MM.1S (cell line): ENCODE measurements around the gene PCDHGA10.
"Not testable (repeated sequence)": the region's sequence is repeated elsewhere in the genome, so short reads cannot be mapped to it uniquely, and the experiment has no call there.

Source experiments
- DNase-seq: peaks from one replicate; pipeline ENCODE4 v3.0.0-alpha.2; 2015
- H2AFZ ChIP-seq: fragments of 300-600 bp; sonication (generic); 2 replicates; pipeline ENCODE4 v1.6.0; 2016; ENCODE audit warnings: antibody characterized with exemption, low read length
- H3F3A ChIP-seq: fragments of 300-600 bp; sonication (generic); 2 replicates; pipeline ENCODE4 v1.6.1; 2016; ENCODE audit warnings: mild to moderate bottlenecking, antibody characterized with exemption, low read length, moderate library complexity, mixed read lengths; ENCODE audit not compliant: insufficient read depth
- H3K27ac ChIP-seq: fragments of 300-600 bp; sonication (generic); 2 replicates; pipeline ENCODE4 v1.5.1; 2016; ENCODE audit warnings: mild to moderate bottlenecking, low read length
- H3K27me3 ChIP-seq: fragments of 300-600 bp; sonication (generic); replicated peaks from 2 replicates; pipeline ENCODE4 v1.6.0; 2016; ENCODE audit warnings: low read length; ENCODE audit not compliant: insufficient read depth
- H3K36me3 ChIP-seq: fragments of 300-600 bp; sonication (generic); replicated peaks from 2 replicates; pipeline ENCODE4 v1.6.1; 2016; ENCODE audit warnings: mild to moderate bottlenecking, low read length, mixed read lengths; ENCODE audit not compliant: insufficient read depth
- H3K4me1 ChIP-seq: fragments of 300-600 bp; sonication (generic); 2 replicates; pipeline ENCODE4 v1.6.1; 2016; ENCODE audit warnings: low read length, mixed read lengths
- H3K4me2 ChIP-seq: fragments of 300-600 bp; sonication (generic); 2 replicates; pipeline ENCODE4 v1.6.0; 2016; ENCODE audit warnings: low read depth, low read length
- H3K4me3 ChIP-seq: fragments of 300-600 bp; sonication (generic); 2 replicates; pipeline ENCODE4 v1.5.1; 2016; ENCODE audit warnings: low read length, mixed read lengths
- H3K79me2 ChIP-seq: fragments of 300-600 bp; sonication (generic); 2 replicates; pipeline ENCODE4 v1.6.1; 2016; ENCODE audit warnings: mixed run types, low read length, mixed read lengths
- H3K9ac ChIP-seq: fragments of 300-600 bp; sonication (generic); 2 replicates; pipeline ENCODE4 v1.6.1; 2016; ENCODE audit warnings: low read length, mixed read lengths
- H3K9me2 ChIP-seq: fragments of 300-600 bp; sonication (generic); replicated peaks from 2 replicates; pipeline ENCODE4 v1.6.1; 2016; ENCODE audit warnings: mild to moderate bottlenecking, low read length, mixed read lengths; ENCODE audit not compliant: insufficient read depth
- H3K9me3 ChIP-seq: fragments of 300-600 bp; sonication (generic); replicated peaks from 2 replicates; pipeline ENCODE4 v1.6.1; 2016; ENCODE audit warnings: mild to moderate bottlenecking, low read length, mixed read lengths; ENCODE audit not compliant: insufficient read depth
- H4K20me1 ChIP-seq: fragments of 300-600 bp; sonication (generic); 2 replicates; pipeline ENCODE4 v1.6.1; 2016; ENCODE audit warnings: mild to moderate bottlenecking, low read length, moderate library complexity, mixed read lengths; ENCODE audit not compliant: insufficient read depth
- EZH2 ChIP-seq: fragments of 300-600 bp; sonication (generic); optimal IDR thresholded peaks from 2 replicates; pipeline ENCODE3; 2017; ENCODE audit warnings: low read depth, mild to moderate bottlenecking, antibody characterized with exemption, low read length, mixed read lengths
- EZH2phosphoT487 ChIP-seq: fragments of 300-600 bp; sonication (generic); IDR thresholded peaks from 2 replicates; pipeline ENCODE4 v1.6.1; 2018; ENCODE audit warnings: antibody characterized with exemption, low read length
- TF ChIP-seq, protein P1 (sequence below): fragments of 300-600 bp; sonication (generic); IDR thresholded peaks from 2 replicates; pipeline ENCODE4 v1.5.1; 2016; ENCODE audit warnings: antibody characterized with exemption, low read length, mixed read lengths

PCDHGA10 gene

DNA sequence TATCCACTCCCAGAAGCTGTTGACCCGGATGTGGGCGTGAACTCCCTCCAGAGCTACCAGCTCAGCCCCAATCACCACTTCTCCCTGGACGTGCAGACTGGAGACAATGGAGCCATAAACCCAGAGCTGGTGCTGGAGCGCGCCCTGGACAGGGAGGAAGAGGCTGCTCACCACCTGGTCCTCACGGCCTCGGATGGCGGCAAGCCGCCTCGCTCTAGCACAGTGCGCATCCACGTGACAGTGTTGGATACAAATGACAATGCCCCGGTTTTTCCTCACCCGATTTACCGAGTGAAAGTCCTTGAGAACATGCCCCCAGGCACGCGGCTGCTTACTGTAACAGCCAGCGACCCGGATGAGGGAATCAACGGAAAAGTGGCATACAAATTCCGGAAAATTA is 19.5 kb upstream of the PCDHGA10 start:
- Histone ChIP-seq H3K9ac (no peak overlapping the region), H3K27me3 (0 out of 2 replicates have a peak, but pooled peaks cover 5% of the 10 kb centered on the region), H3K9me3 (no peaks in the 10 kb centered on the region), H3K36me3 (no peaks in the 10 kb centered on the region), H3K4me1 (no peaks in the 10 kb centered on the region), H4K20me1 (no peaks in the 10 kb centered on the region), H3F3A (no peaks in the 10 kb centered on the region), H3K4me3 (no peak overlapping the region), H2AFZ (no peak overlapping the region), H3K79me2 (no peaks in the 10 kb centered on the region), H3K9me2 (no peaks in the 10 kb centered on the region), H3K27ac (no peak overlapping the region), H3K4me2 (no peak overlapping the region)
- DNase-seq, result no peak
- TF ChIP-seq, protein P1, sequence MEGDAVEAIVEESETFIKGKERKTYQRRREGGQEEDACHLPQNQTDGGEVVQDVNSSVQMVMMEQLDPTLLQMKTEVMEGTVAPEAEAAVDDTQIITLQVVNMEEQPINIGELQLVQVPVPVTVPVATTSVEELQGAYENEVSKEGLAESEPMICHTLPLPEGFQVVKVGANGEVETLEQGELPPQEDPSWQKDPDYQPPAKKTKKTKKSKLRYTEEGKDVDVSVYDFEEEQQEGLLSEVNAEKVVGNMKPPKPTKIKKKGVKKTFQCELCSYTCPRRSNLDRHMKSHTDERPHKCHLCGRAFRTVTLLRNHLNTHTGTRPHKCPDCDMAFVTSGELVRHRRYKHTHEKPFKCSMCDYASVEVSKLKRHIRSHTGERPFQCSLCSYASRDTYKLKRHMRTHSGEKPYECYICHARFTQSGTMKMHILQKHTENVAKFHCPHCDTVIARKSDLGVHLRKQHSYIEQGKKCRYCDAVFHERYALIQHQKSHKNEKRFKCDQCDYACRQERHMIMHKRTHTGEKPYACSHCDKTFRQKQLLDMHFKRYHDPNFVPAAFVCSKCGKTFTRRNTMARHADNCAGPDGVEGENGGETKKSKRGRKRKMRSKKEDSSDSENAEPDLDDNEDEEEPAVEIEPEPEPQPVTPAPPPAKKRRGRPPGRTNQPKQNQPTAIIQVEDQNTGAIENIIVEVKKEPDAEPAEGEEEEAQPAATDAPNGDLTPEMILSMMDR, result no peak
- TF ChIP-seq EZH2phosphoT487, result no peak
- TF ChIP-seq EZH2, result no peak

DNA sequence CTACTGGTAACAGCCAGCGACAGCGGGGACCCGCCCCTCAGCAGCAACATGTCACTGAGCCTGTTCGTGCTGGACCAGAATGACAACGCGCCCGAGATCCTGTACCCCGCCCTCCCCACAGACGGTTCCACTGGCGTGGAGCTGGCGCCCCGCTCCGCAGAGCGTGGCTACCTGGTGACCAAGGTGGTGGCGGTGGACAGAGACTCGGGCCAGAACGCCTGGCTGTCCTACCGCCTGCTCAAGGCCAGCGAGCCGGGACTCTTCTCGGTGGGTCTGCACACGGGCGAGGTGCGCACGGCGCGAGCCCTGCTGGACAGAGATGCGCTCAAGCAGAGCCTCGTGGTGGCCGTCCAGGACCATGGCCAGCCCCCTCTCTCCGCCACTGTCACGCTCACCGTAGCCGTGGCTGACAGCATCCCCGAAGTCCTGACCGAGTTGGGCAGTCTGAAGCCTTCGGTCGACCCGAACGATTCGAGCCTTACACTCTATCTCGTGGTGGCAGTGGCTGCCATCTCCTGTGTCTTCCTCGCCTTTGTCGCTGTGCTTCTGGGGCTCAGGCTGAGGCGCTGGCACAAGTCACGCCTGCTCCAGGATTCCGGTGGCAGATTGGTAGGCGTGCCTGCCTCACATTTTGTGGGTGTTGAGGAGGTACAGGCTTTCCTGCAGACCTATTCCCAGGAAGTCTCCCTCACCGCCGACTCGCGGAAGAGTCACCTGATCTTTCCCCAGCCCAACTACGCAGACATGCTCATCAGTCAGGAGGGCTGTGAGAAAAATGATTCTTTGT is 18.2 kb upstream of the PCDHGA10 start:
- H3K4me1 ChIP-seq, H3K79me2 ChIP-seq, H3K36me3 ChIP-seq, DNase-seq, H4K20me1 ChIP-seq, H3K9me2 ChIP-seq, H3F3A ChIP-seq, H3K9ac ChIP-seq, H3K9me3 ChIP-seq, H2AFZ ChIP-seq, H3K4me3 ChIP-seq, H3K27me3 ChIP-seq, H3K27ac ChIP-seq, H3K4me2 ChIP-seq: not testable (repeated sequence)

DNA sequence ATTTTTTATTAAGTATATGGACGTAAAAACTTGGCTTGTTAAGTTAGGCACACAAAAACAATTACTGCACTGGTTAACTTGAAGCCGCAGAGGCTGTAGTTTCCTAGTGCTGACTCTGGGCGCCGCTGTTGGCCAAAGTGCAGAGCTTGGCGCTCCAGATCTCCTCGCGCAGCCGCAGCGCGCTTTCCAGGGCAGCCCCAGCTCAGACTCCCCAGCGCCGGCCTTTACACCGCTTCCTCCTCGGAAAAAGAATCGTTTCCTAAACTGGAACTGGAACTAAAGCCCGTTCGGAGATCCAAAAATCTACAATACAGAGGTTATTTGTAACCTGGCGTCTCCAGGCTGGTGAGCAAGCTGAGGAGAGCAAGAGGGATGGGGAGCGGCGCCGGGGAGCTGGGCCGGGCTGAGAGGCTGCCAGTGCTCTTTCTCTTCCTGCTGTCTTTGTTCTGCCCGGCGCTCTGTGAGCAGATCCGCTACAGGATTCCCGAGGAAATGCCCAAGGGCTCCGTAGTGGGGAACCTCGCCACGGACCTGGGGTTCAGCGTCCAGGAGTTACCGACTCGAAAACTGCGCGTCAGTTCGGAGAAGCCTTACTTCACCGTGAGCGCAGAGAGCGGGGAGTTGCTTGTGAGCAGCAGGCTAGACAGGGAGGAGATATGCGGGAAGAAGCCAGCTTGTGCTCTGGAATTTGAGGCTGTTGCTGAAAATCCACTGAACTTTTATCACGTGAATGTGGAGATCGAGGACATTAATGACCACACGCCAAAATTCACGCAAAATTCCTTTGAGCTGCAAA is 14.8 kb upstream of the PCDHGA10 start, which contains the start of gene PCDHGB5:
TSS of gene PCDHGB5 (plus strand) at position 192 of the 796 bp plus-strand sequence. CDS start at position 373, 181 bp downstream.
- H3K9me3 ChIP-seq, H3K79me2 ChIP-seq, H3K27me3 ChIP-seq, H3K4me1 ChIP-seq, H4K20me1 ChIP-seq, H3K9me2 ChIP-seq, H3K4me3 ChIP-seq, H3F3A ChIP-seq, H3K36me3 ChIP-seq, H3K4me2 ChIP-seq, H2AFZ ChIP-seq, H3K9ac ChIP-seq, H3K27ac ChIP-seq: not testable (repeated sequence)
- TF ChIP-seq, protein P1, result peak; percentile 49
- DNase-seq, result peak; percentile 48

DNA sequence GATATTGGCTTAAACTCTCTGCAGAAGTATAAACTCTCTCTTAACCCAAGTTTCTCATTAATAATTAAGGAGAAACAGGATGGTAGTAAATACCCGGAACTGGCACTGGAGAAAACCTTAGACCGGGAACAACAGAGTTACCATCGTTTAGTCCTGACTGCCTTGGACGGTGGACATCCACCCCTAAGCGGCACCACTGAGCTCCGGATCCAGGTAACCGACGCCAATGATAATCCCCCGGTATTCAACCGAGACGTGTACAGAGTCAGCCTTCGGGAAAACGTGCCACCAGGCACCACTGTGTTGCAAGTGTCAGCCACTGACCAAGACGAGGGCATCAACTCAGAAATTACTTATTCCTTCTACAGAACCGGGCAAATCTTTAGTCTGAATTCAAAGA is 14.2 kb upstream of the PCDHGA10 start:
- no peaks in the 10 kb centered on the region for H3F3A ChIP-seq
- no peaks in the 10 kb centered on the region for H3K9me3 ChIP-seq
- no peak overlapping the region for H3K27ac ChIP-seq
- no peak overlapping the region for H2AFZ ChIP-seq
- no peaks in the 10 kb centered on the region for H4K20me1 ChIP-seq
- H3K4me1 ChIP-seq, result no peaks in the 10 kb centered on the region
- TF ChIP-seq EZH2 (no peak), EZH2phosphoT487 (no peak)
- TF ChIP-seq, protein P1, result no peak
- no peak overlapping the region for H3K4me3 ChIP-seq
- no peaks in the 10 kb centered on the region for H3K36me3 ChIP-seq
- H3K27me3 ChIP-seq, result peaks cover 10% of the 10 kb centered on the region; the same call in 1 of the 2 replicates
- H3K9me2 ChIP-seq, result no peaks in the 10 kb centered on the region
- no peak overlapping the region for H3K4me2 ChIP-seq
- no peak overlapping the region for H3K9ac ChIP-seq
- H3K79me2 ChIP-seq, result no peaks in the 10 kb centered on the region
- no peak for DNase-seq
